Body of pancreas (tissue), 4 donors: ENCODE measurements around the gene CFAP58. TPM values are rescaled to one million over a fixed set of nuclear protein-coding genes. Genes with fewer than 3 reads are reported as not detected.

ENCODE experiments used
- ATAC-seq: fragments of 150-250 bp; one replicate; pipeline ENCODE4 v1.9.1; 2016
- DNase-seq, 4 donors: peaks; one replicate each; pipeline ENCODE4 v3.0.0-alpha.2; 2019
- H3K27ac ChIP-seq, 4 donors: fragments of 200-600 bp; sonication (generic); 1 replicate in 3 of 4; 2 replicates in 1 of 4; pipeline versions ENCODE4 v1.5.1 to v1.6.1; 2016 to 2019; ENCODE audit warnings: mild to moderate bottlenecking in 1 of 4, mixed read lengths in 1 of 4, moderate library complexity in 1 of 4
- H3K27me3 ChIP-seq, 2 donors: fragments of 200-600 bp; sonication (generic); one replicate each; pipeline ENCODE4 v1.6.0; 2016; ENCODE audit warnings: mild to moderate bottlenecking in 1 of 2
- H3K36me3 ChIP-seq, 2 donors: fragments of 200-600 bp; sonication (generic); replicated peaks in 1 of 2; 2 replicates each; pipeline ENCODE4 v1.5.1; 2016; ENCODE audit warnings: low read depth in 2 of 2; ENCODE audit not compliant: insufficient read depth in 1 of 2
- H3K4me1 ChIP-seq: fragments of 200-600 bp; sonication (generic); one replicate; pipeline ENCODE4 v1.6.0; 2016
- H3K4me3 ChIP-seq, 2 donors: fragments of 200-600 bp; sonication (generic); 1 replicate in 1 of 2; 2 replicates in 1 of 2; pipeline ENCODE4 v1.5.1; 2016 to 2019
- H3K9me3 ChIP-seq, 3 donors: fragments of 200-600 bp; sonication (generic); 1 replicate in 2 of 3; 2 replicates in 1 of 3; pipeline ENCODE4 v1.5.1; 2016
- POLR2A ChIP-seq, 3 donors: fragments of 450-650 bp; IDR thresholded peaks; one replicate each; pipeline ENCODE4 v1.6.1; 2016; ENCODE audit warnings: antibody characterized with exemption in 3 of 3, mild to moderate bottlenecking in 2 of 3
- WGBS, 2 donors: methylation state at CpG; one replicate each; pipeline ENCODE4 v1.1.5; 2017; 5-methylcytosine and 5-hydroxymethylcytosine counted together
- intact Hi-C: fragments of 100-400 bp; cut with DNase I; formaldehyde crosslinking; loops from one replicate; pipeline ENCODE4 v1.15.1; 2023
- total RNA-seq, 2 donors: library from RNA; depleted of rRNA; stranded (reverse); fragments of >200 nt; gene quantifications; one replicate each; pipeline ENCODE4 v1.1.0, GENCODE V29; 2016
- TF ChIP-seq, protein P1 (sequence below), 7 experiments: fragments of 450-650 bp in 4 of 7; fragments of 200-600 bp in 3 of 7; sonication (generic) in 3 of 7; IDR thresholded peaks; one replicate each; pipeline ENCODE4 v1.5.1; 2016 to 2019; ENCODE audit warnings: antibody characterized with exemption in 7 of 7

The CFAP58 gene
- total RNA-seq, 2 donors from 2014 or later: 0.26 TPM; not detected in 1

GRCh38 chr10:104334965-104335650 lies 18.5 kb upstream of the CFAP58 start:
- H3K4me1 ChIP-seq: peaks cover 39% of the 10 kb centered on the region
- intact Hi-C loops: no loop called here

GRCh38 chr10:104336821-104337467 lies 16.7 kb upstream of the CFAP58 start:
- Histone ChIP-seq H3K4me3 (peak overlapping the region; percentile 65 to 95), H3K27me3 (no peaks in the 10 kb centered on the region), H3K27ac (peak overlapping the region in 1 of 4 donors; percentile 96), H3K9me3 (no peaks in the 10 kb centered on the region), H3K4me1 (peaks cover 30% of the 10 kb centered on the region), H3K36me3 (no peaks in the 10 kb centered on the region)
- ATAC-seq: no peak
- intact Hi-C loops: no loop called here
- TF ChIP-seq POLR2A (IDR thresholded peaks at IDR 0.05): no peak
- TF ChIP-seq, protein P1, sequence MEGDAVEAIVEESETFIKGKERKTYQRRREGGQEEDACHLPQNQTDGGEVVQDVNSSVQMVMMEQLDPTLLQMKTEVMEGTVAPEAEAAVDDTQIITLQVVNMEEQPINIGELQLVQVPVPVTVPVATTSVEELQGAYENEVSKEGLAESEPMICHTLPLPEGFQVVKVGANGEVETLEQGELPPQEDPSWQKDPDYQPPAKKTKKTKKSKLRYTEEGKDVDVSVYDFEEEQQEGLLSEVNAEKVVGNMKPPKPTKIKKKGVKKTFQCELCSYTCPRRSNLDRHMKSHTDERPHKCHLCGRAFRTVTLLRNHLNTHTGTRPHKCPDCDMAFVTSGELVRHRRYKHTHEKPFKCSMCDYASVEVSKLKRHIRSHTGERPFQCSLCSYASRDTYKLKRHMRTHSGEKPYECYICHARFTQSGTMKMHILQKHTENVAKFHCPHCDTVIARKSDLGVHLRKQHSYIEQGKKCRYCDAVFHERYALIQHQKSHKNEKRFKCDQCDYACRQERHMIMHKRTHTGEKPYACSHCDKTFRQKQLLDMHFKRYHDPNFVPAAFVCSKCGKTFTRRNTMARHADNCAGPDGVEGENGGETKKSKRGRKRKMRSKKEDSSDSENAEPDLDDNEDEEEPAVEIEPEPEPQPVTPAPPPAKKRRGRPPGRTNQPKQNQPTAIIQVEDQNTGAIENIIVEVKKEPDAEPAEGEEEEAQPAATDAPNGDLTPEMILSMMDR (IDR thresholded peaks at IDR 0.05): no peak
- no peak for DNase-seq
- 45% methylated on average over 12 of the region's 12 CpGs for WGBS, 2 donors

More at GRCh38 chr10:104334965-104335650, 18.5 kb upstream of the CFAP58 start:
- Histone ChIP-seq H3K27me3 (no peaks in the 10 kb centered on the region), H3K9me3 (no peaks in the 10 kb centered on the region), H3K4me3 (no peak overlapping the region), H3K36me3 (no peaks in the 10 kb centered on the region), H3K27ac (no peak overlapping the region)
- ATAC-seq (no peak), DNase-seq (peak in 1 of 4 donors; percentile 5)
- WGBS, 2 donors: 84 to 88% methylated on average over 13 of the region's 13 CpGs
- TF ChIP-seq, protein P1 (IDR thresholded peaks at IDR 0.05): no peak
- no peak for TF ChIP-seq POLR2A (IDR thresholded peaks at IDR 0.05)

GRCh38 chr10:104337521-104337984 lies 16.1 kb upstream of the CFAP58 start:
- WGBS, 2 donors: 11 to 13% methylated on average over 16 to 23 of the region's 23 CpGs
- H3K9me3 ChIP-seq: no peaks in the 10 kb centered on the region
- ATAC-seq (no peak), DNase-seq (peak in 3 of 4 donors; percentile 38 to 52 (median 49))
- H3K27me3 ChIP-seq: no peaks in the 10 kb centered on the region
- peak overlapping the region; percentile 65 to 95 for H3K4me3 ChIP-seq
- intact Hi-C loops: no loop called here
- TF ChIP-seq, protein P1 (IDR thresholded peaks at IDR 0.05): no peak
- TF ChIP-seq POLR2A (IDR thresholded peaks at IDR 0.05): no peak
- H3K36me3 ChIP-seq: no peaks in the 10 kb centered on the region
- H3K4me1 ChIP-seq: peaks cover 26% of the 10 kb centered on the region
- H3K27ac ChIP-seq: peak overlapping the region; percentile 88 to 97 (median 96)

DNA sequence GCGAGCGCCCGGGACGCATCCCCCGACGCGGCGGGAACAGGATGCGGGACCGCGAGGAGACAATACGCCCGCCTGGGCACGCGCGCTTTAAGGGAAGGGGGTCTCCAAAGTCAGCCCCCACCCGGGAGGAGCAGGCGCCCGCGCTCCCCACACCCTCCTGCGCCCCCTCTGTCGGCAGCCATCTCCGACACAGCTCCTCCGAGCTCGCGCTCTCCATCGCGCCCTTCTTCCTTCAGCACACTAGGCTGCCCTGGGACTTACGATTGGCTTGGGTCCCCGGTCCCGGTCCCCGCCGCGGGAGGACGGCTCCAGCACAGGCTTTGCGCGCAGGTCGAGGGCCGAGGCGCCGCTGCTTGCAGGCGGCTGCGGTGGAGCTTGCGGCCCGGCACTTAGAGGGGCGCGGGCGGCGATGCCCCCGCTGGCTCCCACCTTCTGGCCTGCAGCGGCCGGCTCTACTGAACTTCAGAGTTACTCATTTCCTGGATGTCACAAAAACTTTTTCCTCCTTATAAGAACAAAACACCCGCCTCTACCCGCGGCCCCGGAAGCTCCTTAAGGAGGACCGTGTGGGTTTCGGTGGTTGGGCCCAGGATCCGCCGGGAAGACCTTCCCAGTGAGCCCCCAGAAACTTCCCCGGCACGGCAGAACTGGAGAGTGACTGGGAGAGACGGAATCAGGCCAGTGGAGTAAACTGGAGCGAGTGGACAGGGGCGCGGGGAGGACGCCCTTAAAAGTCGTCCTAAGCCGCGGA lies 15.5 kb upstream of the CFAP58 start, which contains the start of gene ITPRIP:
Gene ITPRIP, minus strand, starts transcription at position 481 of the 751 bp plus-strand sequence. CDS start 22,414 bp downstream, outside the sequence.
- Histone ChIP-seq H3K36me3 (no peaks in the 10 kb centered on the region), H3K9me3 (no peaks in the 10 kb centered on the region), H3K4me3 (peak within 1 kb of the TSS; percentile 65 to 95), H3K27ac (peak within 1 kb of the TSS; percentile 88 to 97 (median 96)), H3K4me1 (peaks cover 31% of the 10 kb centered on the region), H3K27me3 (no peaks in the 10 kb centered on the region)
- 1% methylated on average over 40 to 70 of the region's 70 CpGs for WGBS, 2 donors
- ATAC-seq: peak; percentile 57
- peak; percentile 70 to 76 (median 74) for DNase-seq
- TF ChIP-seq POLR2A (IDR thresholded peaks at IDR 0.05): peak; percentile 76 to 90 (median 89)
- TF ChIP-seq, protein P1 (IDR thresholded peaks at IDR 0.05): peak in 2 of 7 experiments; percentile 7 to 18
- intact Hi-C loops: no loop called here
